GM10266 (cell line): ENCODE results near the gene RALGPS2.

ENCODE experiments used
- DNase-seq: peaks from one replicate; pipeline ENCODE4 v3.0.0; 2012; ENCODE audit errors: extremely low spot score
- TF ChIP-seq, protein P1 (sequence below): IDR thresholded peaks from 2 replicates; pipeline ENCODE4 v1.5.1; 2012; ENCODE audit warnings: mild to moderate bottlenecking, low read depth; ENCODE audit not compliant: control insufficient read depth, insufficient read depth; ENCODE audit errors: missing control alignments

RALGPS2 gene

DNA sequence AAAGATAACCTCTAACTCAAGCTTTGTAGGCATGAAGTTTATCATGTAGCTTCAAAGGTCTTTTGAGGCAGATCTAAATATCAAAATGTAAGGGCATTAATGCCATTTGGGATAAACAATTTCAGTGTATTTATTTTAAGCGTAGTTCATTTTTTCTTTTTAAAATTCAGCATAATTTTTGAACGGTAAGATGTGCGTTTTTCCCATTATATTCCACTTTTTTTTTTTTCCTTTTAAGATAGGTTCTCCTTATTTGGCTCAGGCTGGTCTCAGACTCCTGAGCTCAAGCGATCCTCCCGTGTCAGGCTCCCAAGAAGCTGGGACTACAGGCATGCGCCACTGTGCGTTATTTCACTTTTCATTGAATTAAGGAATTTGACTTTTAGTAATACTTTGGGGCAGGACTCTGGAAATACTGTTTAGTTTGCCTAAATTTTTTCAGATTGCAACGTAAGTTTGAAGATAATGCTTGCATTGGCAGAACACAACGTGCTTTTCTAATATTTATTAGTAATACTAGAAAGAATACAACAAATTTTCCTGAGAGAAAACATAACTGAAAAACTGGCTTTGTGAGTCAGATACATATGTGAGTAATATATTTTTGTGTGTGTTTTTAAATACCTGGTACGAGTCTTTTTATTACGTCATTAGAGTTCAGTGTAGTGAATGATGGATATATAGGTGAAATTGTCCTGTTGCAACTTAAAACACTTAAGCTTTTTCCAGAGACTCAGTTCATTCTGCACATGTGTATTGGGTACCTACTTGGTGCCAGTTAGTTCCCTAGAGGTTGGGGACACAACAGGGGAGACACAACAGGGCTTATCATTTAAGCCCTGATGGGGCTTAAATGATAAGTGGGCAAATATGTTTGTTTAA lies 2.2 kb downstream of the RALGPS2 start:
- TF ChIP-seq, protein P1, sequence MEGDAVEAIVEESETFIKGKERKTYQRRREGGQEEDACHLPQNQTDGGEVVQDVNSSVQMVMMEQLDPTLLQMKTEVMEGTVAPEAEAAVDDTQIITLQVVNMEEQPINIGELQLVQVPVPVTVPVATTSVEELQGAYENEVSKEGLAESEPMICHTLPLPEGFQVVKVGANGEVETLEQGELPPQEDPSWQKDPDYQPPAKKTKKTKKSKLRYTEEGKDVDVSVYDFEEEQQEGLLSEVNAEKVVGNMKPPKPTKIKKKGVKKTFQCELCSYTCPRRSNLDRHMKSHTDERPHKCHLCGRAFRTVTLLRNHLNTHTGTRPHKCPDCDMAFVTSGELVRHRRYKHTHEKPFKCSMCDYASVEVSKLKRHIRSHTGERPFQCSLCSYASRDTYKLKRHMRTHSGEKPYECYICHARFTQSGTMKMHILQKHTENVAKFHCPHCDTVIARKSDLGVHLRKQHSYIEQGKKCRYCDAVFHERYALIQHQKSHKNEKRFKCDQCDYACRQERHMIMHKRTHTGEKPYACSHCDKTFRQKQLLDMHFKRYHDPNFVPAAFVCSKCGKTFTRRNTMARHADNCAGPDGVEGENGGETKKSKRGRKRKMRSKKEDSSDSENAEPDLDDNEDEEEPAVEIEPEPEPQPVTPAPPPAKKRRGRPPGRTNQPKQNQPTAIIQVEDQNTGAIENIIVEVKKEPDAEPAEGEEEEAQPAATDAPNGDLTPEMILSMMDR, result no peak
- DNase-seq, result no peak

DNA sequence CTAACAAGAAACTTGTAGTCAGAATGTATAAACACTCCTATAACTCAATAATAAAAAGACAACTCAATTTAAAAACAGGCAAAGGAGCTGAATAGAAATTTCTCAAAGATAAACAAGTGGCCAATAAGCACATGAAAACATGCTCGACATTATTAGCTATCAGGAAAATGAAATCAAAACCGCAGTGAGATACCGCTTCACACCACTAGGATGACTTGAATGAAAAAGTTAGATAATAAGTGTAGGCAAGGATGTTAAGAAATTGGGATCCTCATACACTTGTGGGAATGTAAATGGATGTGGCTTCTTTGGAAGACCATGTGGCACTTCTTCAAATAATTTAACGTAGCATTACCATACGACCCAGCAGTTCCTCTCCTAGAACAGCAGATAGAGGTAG lies 8.9 kb downstream of the RALGPS2 start:
- no peak for DNase-seq
- TF ChIP-seq, protein P1, result no peak

DNA sequence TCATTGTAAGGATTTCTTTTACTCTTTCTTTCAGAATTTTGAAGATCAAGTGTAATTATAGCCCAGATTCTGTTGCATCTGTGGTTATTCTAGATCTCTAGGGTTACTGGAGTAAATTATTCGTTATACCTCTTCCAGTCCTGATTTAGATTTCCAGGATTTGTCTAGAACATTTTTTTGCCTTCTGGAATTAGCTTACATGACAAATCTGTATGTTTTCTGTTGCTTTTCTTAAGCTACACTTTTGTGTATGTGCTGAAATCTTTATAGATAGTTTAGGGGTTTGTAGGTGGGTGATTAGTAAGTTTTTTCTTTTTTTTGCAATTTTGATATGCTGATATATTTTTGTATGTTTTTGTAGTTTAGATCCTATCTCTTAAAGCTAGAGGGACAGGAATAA lies 13.7 kb downstream of the RALGPS2 start:
- TF ChIP-seq, protein P1, result no peak
- DNase-seq, result no peak

DNA sequence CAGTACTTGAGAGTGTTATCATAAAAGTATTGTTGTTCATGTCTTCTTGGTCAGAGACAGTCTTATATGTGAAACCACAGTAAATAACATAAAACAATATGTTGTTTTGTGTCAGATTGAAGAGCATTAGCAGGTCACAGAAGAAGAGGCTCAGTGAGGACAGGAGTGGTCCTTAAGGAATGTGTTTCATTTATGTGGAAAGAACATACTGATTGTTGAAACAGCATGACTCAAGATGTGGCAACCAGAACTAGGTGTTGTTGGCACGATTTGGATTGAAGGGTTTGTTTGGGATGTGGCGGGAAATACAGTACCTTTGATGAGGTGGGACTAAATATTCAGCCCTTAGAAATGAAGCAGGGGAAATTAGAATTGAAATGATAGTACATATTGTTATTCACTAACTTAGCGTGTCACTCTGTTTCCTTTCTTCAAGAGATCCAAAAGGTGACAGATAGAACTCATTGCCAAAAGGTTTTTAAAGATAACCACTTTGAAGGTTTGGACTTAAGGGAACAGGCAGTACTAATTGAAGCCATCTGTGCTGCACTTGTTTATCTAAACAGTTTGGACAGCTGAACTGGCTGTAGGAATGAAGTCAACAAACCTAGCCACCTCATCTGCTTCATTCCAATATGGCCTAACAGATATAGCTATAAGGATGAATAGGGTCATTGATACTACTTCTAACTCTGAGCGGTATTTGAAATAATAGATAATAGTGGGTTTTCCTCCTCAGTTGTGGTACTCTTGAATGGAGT lies 14.4 kb downstream of the RALGPS2 start:
- TF ChIP-seq, protein P1, result no peak
- no peak for DNase-seq

DNA sequence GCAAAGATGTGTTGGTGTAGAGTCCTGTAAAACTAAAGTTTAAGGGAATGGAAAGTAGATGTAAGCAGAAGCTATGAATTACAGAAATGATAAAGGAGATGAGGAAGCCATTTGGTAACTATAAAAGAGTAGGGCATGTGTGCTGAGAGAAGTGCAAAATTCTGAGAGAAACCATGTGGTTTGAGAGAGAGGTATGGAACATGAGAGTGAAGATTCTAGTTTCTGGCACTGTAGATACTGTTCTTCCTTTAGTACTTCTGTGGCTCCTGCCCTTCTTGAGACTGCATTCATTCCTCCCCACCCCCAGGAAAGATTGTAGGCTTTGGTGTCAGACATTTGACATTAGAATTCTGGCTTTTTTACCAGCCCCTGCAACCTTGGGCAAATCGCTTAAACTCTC lies 15.4 kb downstream of the RALGPS2 start:
- DNase-seq, result no peak
- TF ChIP-seq, protein P1, result no peak

DNA sequence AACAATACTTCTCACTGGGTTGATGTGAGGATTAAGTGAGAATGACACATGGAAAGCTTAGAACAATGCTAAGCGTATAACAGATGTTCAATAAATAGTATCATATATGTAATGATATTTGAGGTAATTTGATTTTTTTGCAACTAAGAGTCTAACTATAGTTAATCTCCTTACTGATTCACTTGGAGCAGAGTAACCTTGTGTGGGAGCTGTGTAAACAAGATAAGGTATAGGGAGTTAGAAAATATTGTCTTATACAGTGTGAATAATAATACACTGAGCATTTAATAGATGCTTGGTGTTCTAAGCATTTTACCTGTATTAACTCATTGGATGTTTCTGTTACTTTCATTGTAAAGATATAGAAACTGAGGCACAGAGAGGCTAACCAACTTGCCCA lies 15.9 kb downstream of the RALGPS2 start:
- DNase-seq, result no peak
- TF ChIP-seq, protein P1, result no peak

DNA sequence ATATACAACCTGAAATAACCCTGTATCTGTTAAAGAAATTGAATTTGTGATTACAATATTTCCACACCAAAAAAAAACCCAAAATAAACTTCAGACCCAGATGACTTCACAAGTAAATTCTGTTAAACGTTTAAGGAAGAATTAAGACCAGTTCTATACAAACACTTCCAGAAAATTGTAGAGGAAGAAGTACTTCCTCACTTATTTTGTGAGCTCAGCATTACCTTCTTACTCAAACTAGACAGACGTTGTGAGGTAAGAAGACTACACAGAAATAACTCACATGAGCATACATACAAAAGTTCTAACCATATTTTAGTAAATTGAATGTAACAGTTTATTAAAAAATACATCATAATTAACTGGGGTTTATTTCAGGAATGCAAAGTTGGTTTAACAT lies 18.8 kb downstream of the RALGPS2 start:
- TF ChIP-seq, protein P1, result no peak
- no peak for DNase-seq
